Hepatocyte (in vitro differentiated cells): ENCODE data around the gene CFAP221. TPM values are rescaled to one million over a fixed set of nuclear protein-coding genes. Genes with fewer than 3 reads are reported as not detected.

Experiments used
- DNase-seq: peaks from one replicate; pipeline ENCODE4 v3.0.0-alpha.2; 2016; ENCODE audit warnings: low spot score
- H2AFZ ChIP-seq: fragments of 200-600 bp; sonication (generic); 2 replicates; pipeline ENCODE4 v1.6.0; 2016; ENCODE audit warnings: antibody characterized with exemption, mild to moderate bottlenecking
- H3K27ac ChIP-seq: fragments of 200-600 bp; sonication (generic); 2 replicates; pipeline ENCODE4 v1.5.1; 2016; ENCODE audit warnings: mild to moderate bottlenecking
- H3K27me3 ChIP-seq: fragments of 200-600 bp; sonication (generic); 2 replicates; pipeline ENCODE4 v1.6.1; 2016
- H3K36me3 ChIP-seq: fragments of 200-600 bp; sonication (generic); replicated peaks from 2 replicates; pipeline ENCODE4 v1.5.1; 2016; ENCODE audit warnings: low read depth; ENCODE audit not compliant: insufficient read depth
- H3K4me1 ChIP-seq: fragments of 200-600 bp; sonication (generic); 2 replicates; pipeline ENCODE4 v1.5.1; 2016; ENCODE audit warnings: mild to moderate bottlenecking, moderate library complexity; ENCODE audit not compliant: insufficient read depth
- H3K4me2 ChIP-seq: fragments of 200-600 bp; sonication (generic); 2 replicates; pipeline ENCODE4 v1.6.0; 2016
- H3K4me3 ChIP-seq: fragments of 200-600 bp; sonication (generic); 2 replicates; pipeline ENCODE4 v1.5.1; 2016; ENCODE audit warnings: mild to moderate bottlenecking
- H3K79me2 ChIP-seq: fragments of 200-600 bp; sonication (generic); 2 replicates; pipeline ENCODE4 v1.6.0; 2017; ENCODE audit warnings: mild to moderate bottlenecking
- H3K9me2 ChIP-seq: fragments of 200-600 bp; sonication (generic); replicated peaks from 2 replicates; pipeline ENCODE4 v1.6.0; 2017; ENCODE audit warnings: mild to moderate bottlenecking; ENCODE audit not compliant: insufficient read depth
- H3K9me3 ChIP-seq: fragments of 200-600 bp; sonication (generic); 2 replicates; pipeline ENCODE4 v1.5.1; 2016; ENCODE audit warnings: low read depth, mild to moderate bottlenecking
- H4K20me1 ChIP-seq: fragments of 200-600 bp; sonication (generic); 2 replicates; pipeline ENCODE4 v1.6.0; 2016; ENCODE audit warnings: mild to moderate bottlenecking; ENCODE audit not compliant: insufficient read depth, poor library complexity, severe bottlenecking
- CTCF ChIP-seq: fragments of 200-600 bp; sonication (generic); IDR thresholded peaks from 2 replicates; pipeline ENCODE4 v1.5.1; 2016; ENCODE audit warnings: antibody characterized with exemption, mild to moderate bottlenecking; ENCODE audit not compliant: poor library complexity
- EZH2 ChIP-seq: fragments of 200-600 bp; sonication (generic); IDR thresholded peaks from 2 replicates; pipeline ENCODE4 v1.6.1; 2016; ENCODE audit warnings: antibody characterized with exemption, mild to moderate bottlenecking, borderline replicate concordance
- EZH2phosphoT487 ChIP-seq: fragments of 200-600 bp; sonication (generic); IDR thresholded peaks from one replicate; pipeline ENCODE4 v1.6.1; 2018; ENCODE audit warnings: antibody characterized with exemption, mild to moderate bottlenecking, low read depth, moderate library complexity; ENCODE audit not compliant: unreplicated experiment, severe bottlenecking
- WGBS: methylation state at CpG from one replicate; pipeline ENCODE4 v1.1.6; 2016; ENCODE audit warnings: low lambda C conversion rate; ENCODE audit errors: missing lambda C conversion rate; 5-methylcytosine and 5-hydroxymethylcytosine counted together
- polyA plus RNA-seq: library from polyadenylated mRNA; unstranded; fragments of >200 nt; fragmentation: Nextera tagmentation; extraction: Ambion mirVana; gene quantifications from 2 replicates; pipeline ENCODE4 v1.2.1, GENCODE V29; 2016
- total RNA-seq: library from RNA; depleted of rRNA; stranded (reverse); fragments of >200 nt; gene quantifications from 2 replicates; pipeline ENCODE4 v1.2.3, GENCODE V29; 2014

The CFAP221 gene
- total and polyA plus RNA-seq, 2 experiments from 2014 or later: 3.3 to 3.4 TPM

GRCh38 chr2:119682578-119682977 is 138.3 kb downstream of the CFAP221 start:
- WGBS: 98% methylated on average over 8 of the region's 8 CpGs
- no peak for TF ChIP-seq EZH2phosphoT487
- TF ChIP-seq EZH2: no peak
- TF ChIP-seq CTCF: no peak
- Histone ChIP-seq H3K4me3 (no peak overlapping the region), H2AFZ (no peak overlapping the region), H4K20me1 (no peaks in the 10 kb centered on the region), H3K9me3 (no peaks in the 10 kb centered on the region), H3K36me3 (no peaks in the 10 kb centered on the region), H3K9me2 (no peaks in the 10 kb centered on the region), H3K27ac (no peak overlapping the region), H3K79me2 (peaks cover 18% of the 10 kb centered on the region), H3K27me3 (no peaks in the 10 kb centered on the region), H3K4me1 (peaks cover 6% of the 10 kb centered on the region), H3K4me2 (no peak overlapping the region)
- DNase-seq: no peak

GRCh38 chr2:119683074-119683712 is 138.9 kb downstream of the CFAP221 start:
- no peak overlapping the region for H3K27ac ChIP-seq
- peaks cover 6% of the 10 kb centered on the region for H3K4me1 ChIP-seq
- no peak for TF ChIP-seq EZH2phosphoT487
- no peak for TF ChIP-seq CTCF
- no peak for TF ChIP-seq EZH2
- H3K4me3 ChIP-seq: no peak overlapping the region
- H3K27me3 ChIP-seq: no peaks in the 10 kb centered on the region
- DNase-seq: no peak
- H3K9me3 ChIP-seq: no peaks in the 10 kb centered on the region
- no peaks in the 10 kb centered on the region for H4K20me1 ChIP-seq
- H2AFZ ChIP-seq: no peak overlapping the region
- peaks cover 18% of the 10 kb centered on the region for H3K79me2 ChIP-seq
- 85% methylated on average over 7 of the region's 7 CpGs for WGBS
- H3K36me3 ChIP-seq: no peaks in the 10 kb centered on the region
- no peaks in the 10 kb centered on the region for H3K9me2 ChIP-seq
- H3K4me2 ChIP-seq: no peak overlapping the region

- Histone ChIP-seq H3K27ac (no peak overlapping the region), H3K36me3 (no peaks in the 10 kb centered on the region)
Observed at GRCh38 chr2:119683713-119684443, 139.6 kb downstream of the CFAP221 start.

More at GRCh38 chr2:119683713-119684443, 139.6 kb downstream of the CFAP221 start:
- Histone ChIP-seq H3K27me3 (no peaks in the 10 kb centered on the region), H3K4me3 (no peak overlapping the region), H3K4me2 (no peak overlapping the region), H4K20me1 (no peaks in the 10 kb centered on the region), H3K79me2 (peaks cover 18% of the 10 kb centered on the region), H3K9me2 (no peaks in the 10 kb centered on the region), H2AFZ (no peak overlapping the region), H3K9me3 (no peaks in the 10 kb centered on the region), H3K4me1 (peaks cover 6% of the 10 kb centered on the region)
- WGBS: 78% methylated on average over 18 of the region's 22 CpGs
- TF ChIP-seq CTCF (no peak), EZH2 (no peak), EZH2phosphoT487 (no peak)
- no peak for DNase-seq
